ENCODE results near the gene NCAPH2.

DNA sequence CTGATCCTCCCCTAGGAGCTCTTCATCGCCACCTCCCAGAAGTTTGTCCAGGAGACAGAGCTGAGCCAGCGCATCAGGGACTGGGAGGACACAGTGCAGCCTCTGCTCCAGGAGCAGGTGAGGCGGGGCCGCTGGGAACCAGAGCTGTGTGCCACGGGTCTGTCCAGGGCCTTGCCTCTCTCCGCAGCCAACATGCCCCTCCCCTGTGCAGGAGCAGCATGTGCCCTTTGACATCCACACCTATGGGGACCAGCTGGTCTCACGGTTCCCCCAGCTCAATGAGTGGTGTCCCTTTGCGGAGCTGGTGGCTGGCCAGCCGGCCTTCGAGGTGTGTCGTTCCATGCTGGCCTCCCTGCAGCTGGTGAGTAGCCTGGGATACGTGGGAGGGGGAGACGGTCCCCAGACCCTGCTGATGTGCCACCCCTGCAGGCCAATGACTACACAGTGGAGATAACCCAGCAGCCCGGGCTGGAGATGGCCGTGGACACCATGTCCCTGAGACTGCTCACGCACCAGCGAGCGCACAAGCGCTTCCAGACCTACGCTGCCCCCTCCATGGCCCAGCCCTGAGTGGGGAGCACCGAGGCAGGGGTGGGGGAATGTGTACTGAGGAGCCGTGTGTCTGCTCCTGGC lies 14.9 kb downstream of the NCAPH2 start:
- no peak for TF ChIP-seq CREB5 (CRISPR knock-in tag; IDR thresholded peaks at IDR 0.05; ENCODE audit: low read depth)
- no peak for TF ChIP-seq SNAI2 (CRISPR knock-in tag; IDR thresholded peaks at IDR 0.05)
- TF ChIP-seq, protein P1, sequence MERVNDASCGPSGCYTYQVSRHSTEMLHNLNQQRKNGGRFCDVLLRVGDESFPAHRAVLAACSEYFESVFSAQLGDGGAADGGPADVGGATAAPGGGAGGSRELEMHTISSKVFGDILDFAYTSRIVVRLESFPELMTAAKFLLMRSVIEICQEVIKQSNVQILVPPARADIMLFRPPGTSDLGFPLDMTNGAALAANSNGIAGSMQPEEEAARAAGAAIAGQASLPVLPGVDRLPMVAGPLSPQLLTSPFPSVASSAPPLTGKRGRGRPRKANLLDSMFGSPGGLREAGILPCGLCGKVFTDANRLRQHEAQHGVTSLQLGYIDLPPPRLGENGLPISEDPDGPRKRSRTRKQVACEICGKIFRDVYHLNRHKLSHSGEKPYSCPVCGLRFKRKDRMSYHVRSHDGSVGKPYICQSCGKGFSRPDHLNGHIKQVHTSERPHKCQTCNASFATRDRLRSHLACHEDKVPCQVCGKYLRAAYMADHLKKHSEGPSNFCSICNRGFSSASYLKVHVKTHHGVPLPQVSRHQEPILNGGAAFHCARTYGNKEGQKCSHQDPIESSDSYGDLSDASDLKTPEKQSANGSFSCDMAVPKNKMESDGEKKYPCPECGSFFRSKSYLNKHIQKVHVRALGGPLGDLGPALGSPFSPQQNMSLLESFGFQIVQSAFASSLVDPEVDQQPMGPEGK (CRISPR knock-in tag; IDR thresholded peaks at IDR 0.05; ENCODE audit: borderline replicate concordance): no peak
- no peak for TF ChIP-seq ZNF8 (CRISPR knock-in tag; IDR thresholded peaks at IDR 0.05)
- TF ChIP-seq CSDC2 (CRISPR knock-in tag; IDR thresholded peaks at IDR 0.05): no peak
- TF ChIP-seq ZNF70 (CRISPR knock-in tag; IDR thresholded peaks at IDR 0.05): no peak
- TF ChIP-seq RARB (CRISPR knock-in tag; IDR thresholded peaks at IDR 0.05): no peak
- TF ChIP-seq TCF4 (CRISPR knock-in tag; IDR thresholded peaks at IDR 0.05; ENCODE audit: borderline replicate concordance): no peak
- no peak for TF ChIP-seq TOX (CRISPR knock-in tag; IDR thresholded peaks at IDR 0.05; ENCODE audit: borderline replicate concordance)

All from SK-N-SH treated with all-trans-retinoic acid at 6 μM for 48 hours (cell line).